Measurements from ENCODE around the gene ZFPM1. TPM values are rescaled to one million over a fixed set of nuclear protein-coding genes. Genes with fewer than 3 reads are reported as not detected.

Gene ZFPM1
- total RNA-seq, 1 donor from 2014 or later, result 6.2 TPM

DNA sequence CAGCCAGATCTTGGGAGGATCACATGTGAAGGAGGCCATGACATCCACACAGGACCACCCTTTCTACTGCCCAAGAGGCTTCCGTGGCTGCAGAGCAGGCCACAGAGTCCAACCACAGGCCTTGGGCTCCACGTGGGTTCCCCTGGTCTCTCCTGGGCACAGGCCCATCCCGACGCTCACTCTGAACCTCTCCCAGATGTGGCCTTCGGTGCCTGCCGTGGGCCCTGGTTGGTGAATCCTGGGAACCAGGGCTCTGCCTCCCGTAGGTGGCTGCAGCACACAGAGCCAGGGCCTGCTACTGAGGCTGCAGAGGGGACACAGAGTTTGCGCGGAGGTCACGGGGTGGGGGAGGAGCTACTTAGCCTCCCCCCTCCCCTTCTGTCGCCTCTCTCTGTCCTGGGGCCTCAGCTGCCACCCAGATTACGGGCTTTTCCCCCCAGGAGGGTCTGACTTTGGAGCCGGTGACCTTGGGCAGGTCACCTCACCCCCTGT, 55.3 kb downstream of the ZFPM1 start:
- Histone ChIP-seq H3K4me3 (ENCODE audit: low read depth, low read length) (no peak overlapping the region), H3K27me3 (ENCODE audit: control insufficient read depth, insufficient read depth, low read length) (no peaks in the 10 kb centered on the region), H3K36me3 (ENCODE audit: control insufficient read depth, insufficient read depth, low read length) (no peaks in the 10 kb centered on the region)
- DNase-seq (ENCODE audit: low read depth), result no peak
- TF ChIP-seq, protein P1, sequence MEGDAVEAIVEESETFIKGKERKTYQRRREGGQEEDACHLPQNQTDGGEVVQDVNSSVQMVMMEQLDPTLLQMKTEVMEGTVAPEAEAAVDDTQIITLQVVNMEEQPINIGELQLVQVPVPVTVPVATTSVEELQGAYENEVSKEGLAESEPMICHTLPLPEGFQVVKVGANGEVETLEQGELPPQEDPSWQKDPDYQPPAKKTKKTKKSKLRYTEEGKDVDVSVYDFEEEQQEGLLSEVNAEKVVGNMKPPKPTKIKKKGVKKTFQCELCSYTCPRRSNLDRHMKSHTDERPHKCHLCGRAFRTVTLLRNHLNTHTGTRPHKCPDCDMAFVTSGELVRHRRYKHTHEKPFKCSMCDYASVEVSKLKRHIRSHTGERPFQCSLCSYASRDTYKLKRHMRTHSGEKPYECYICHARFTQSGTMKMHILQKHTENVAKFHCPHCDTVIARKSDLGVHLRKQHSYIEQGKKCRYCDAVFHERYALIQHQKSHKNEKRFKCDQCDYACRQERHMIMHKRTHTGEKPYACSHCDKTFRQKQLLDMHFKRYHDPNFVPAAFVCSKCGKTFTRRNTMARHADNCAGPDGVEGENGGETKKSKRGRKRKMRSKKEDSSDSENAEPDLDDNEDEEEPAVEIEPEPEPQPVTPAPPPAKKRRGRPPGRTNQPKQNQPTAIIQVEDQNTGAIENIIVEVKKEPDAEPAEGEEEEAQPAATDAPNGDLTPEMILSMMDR (IDR thresholded peaks at IDR 0.05; ENCODE audit: insufficient read depth, low read length, poor library complexity, severe bottlenecking), result no peak

DNA sequence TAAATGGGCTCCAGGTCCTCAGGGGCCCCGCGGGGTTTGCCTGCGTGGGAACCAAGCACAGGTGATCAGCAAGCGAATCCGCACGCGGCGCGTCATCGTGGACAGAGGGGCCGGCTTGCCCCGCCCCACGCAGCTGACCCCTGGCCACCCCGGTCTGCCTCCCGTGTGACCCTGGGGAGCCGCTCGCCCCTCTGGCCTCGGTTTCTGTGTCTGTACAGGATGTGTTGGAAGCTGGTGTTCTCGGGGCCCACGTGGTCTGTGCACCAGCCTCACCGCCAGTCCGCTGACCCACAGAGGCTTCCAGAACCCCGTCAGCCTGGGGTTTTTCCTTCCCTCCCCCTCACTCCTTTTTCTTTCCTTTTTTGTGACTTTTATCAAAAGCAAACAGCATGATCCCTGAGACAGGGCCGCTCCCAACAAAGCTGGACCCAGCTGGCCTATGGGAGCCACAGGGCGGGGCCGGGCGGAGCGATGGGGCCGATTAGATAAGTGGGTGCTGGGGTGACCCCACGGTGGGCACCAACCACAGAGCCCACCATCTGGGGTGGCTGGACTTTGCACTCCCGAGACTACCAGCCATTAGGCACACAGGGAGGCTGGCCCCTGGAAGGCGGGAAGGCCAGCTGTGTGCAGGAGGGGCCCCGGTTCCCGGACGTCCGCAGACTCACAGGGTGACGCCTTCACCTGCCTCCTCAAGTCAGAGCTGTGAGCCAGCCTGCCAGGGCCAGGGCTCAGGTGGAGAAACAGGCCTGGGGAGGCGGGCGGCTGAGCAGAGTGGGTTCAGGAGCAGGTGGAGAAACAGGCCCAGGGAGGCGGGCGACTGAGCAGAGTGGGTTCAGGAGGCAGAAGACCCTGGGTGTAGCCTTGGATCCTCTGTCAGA, 56.0 kb downstream of the ZFPM1 start:
- DNase-seq (ENCODE audit: low read depth), result no peak
- no peaks in the 10 kb centered on the region for H3K36me3 ChIP-seq (ENCODE audit: control insufficient read depth, insufficient read depth, low read length)
- TF ChIP-seq, protein P1 (IDR thresholded peaks at IDR 0.05; ENCODE audit: insufficient read depth, low read length, poor library complexity, severe bottlenecking), result no peak
- H3K4me3 ChIP-seq (ENCODE audit: low read depth, low read length), result no peak overlapping the region
- H3K27me3 ChIP-seq (ENCODE audit: control insufficient read depth, insufficient read depth, low read length), result no peaks in the 10 kb centered on the region

DNA sequence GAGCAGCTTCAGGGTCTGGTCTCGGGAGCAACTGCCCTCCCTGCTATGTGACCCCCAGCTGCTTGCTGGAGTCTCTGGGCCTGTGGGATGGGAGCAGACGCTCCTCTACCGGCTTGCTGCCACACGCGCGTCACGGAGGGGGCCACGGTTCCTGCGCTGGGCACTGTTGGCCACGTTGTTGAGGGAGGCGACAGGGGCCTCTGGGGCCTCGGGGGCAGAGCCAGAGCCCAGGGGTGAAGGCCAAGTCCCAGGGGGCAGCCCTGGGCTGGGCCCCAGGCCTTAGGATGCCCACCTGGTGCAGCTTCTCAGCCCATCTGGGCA, 56.6 kb downstream of the ZFPM1 start:
- Histone ChIP-seq H3K36me3 (ENCODE audit: control insufficient read depth, insufficient read depth, low read length) (no peaks in the 10 kb centered on the region), H3K4me3 (ENCODE audit: low read depth, low read length) (no peak overlapping the region), H3K27me3 (ENCODE audit: control insufficient read depth, insufficient read depth, low read length) (no peaks in the 10 kb centered on the region)
- TF ChIP-seq, protein P1 (IDR thresholded peaks at IDR 0.05; ENCODE audit: insufficient read depth, low read length, poor library complexity, severe bottlenecking), result no peak
- DNase-seq (ENCODE audit: low read depth), result no peak

DNA sequence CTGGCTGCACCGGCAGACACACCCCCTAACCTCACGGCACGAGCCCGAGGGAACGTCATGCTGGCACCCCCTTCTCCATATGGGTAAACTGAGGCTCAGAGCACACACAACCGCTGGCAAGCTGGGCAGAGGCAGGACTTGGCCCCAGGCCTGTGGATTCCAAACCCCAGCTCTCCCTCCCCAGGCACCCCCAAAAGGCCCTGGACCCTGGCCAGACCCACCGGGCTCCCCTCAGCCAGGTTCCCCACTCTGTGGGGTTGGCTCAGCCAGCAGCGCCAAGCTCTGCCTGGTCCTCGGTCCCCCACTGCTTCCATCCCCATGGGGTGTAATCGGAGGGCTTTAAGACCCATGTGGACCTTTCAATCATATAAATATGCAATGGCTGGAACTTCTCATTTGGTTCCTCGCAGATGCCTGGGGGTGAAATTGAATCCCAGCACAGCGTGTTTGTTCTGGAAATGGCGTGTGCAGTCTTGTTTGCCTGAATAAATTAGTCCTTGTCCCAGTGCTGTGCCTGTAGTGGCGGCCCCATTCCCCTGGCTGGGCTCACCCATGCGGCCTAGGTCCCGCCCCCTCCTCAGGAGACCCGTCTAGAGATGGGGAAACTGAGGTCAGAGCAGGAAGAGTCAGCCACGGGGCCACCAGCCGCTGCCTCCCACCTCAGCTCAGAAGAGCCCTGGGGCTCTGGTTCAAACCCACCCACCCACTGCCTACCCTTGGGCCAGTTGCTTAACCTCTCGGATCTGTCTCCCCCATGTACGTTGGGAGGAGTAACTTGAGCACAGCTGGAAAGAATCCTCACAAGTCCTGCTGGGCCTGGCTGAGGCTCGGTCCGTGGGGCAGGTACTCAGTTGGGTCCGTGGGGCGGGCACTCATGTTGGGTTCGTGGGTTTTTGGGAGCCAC, 57.3 kb downstream of the ZFPM1 start:
- Histone ChIP-seq H3K36me3 (ENCODE audit: control insufficient read depth, insufficient read depth, low read length) (no peaks in the 10 kb centered on the region), H3K4me3 (ENCODE audit: low read depth, low read length) (no peak overlapping the region), H3K27me3 (ENCODE audit: control insufficient read depth, insufficient read depth, low read length) (no peaks in the 10 kb centered on the region)
- TF ChIP-seq, protein P1 (IDR thresholded peaks at IDR 0.05; ENCODE audit: insufficient read depth, low read length, poor library complexity, severe bottlenecking), result no peak
- DNase-seq (ENCODE audit: low read depth), result no peak

DNA sequence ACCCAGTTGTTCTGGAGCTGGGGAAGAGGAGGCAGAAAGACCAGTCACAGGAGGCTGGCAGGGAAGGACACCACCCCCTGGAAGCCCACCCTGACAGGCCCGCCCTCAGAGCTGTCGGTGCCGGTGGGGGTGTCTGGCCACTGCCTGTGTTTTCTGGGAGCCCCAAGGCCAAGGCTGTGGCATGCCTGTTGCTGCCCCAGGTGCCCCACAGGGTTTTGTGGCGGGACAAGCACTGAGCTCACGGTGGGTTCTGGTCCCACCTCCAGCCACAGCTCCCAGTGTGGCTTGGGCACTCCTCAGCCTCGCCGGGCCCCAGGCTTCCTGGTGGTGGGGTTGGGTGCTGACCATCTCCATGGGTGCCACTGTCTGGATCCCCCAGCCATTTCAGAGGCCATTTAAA, 58.0 kb downstream of the ZFPM1 start:
- no peak for DNase-seq (ENCODE audit: low read depth)
- H3K27me3 ChIP-seq (ENCODE audit: control insufficient read depth, insufficient read depth, low read length), result no peaks in the 10 kb centered on the region
- TF ChIP-seq, protein P1 (IDR thresholded peaks at IDR 0.05; ENCODE audit: insufficient read depth, low read length, poor library complexity, severe bottlenecking), result no peak
- no peaks in the 10 kb centered on the region for H3K36me3 ChIP-seq (ENCODE audit: control insufficient read depth, insufficient read depth, low read length)
- no peak overlapping the region for H3K4me3 ChIP-seq (ENCODE audit: low read depth, low read length)

Data from kidney epithelial cell (primary cell).